Small intestine (tissue), 7 donors: ENCODE measurements around the gene CPLX1. TPM values are rescaled to one million over a fixed set of nuclear protein-coding genes. Genes with fewer than 3 reads are reported as not detected.

Experiments used
- DNase-seq, 2 donors: peaks; one replicate each; pipeline versions ENCODE4 v3.0.0 to v3.0.0-alpha.2; 2013
- FAIRE-seq: peaks from 2 replicates; lab custom pipeline; 2012; peaks lifted over from hg19 to GRCh38; lab: Jason Lieb, UNC
- H3K27ac ChIP-seq, 3 donors: one replicate each; pipeline ENCODE4 v1.5.1; 2013; ENCODE audit warnings: low read length in 2 of 3, mild to moderate bottlenecking in 2 of 3, control low read depth in 1 of 3, inconsistent platforms in 1 of 3, low read depth in 1 of 3, moderate library complexity in 1 of 3
- H3K27me3 ChIP-seq, 3 donors: one replicate each; pipeline ENCODE4 v1.6.1; 2013; ENCODE audit warnings: low read length in 3 of 3, inconsistent platforms in 1 of 3; ENCODE audit not compliant: control insufficient read depth in 3 of 3, insufficient read depth in 3 of 3
- H3K36me3 ChIP-seq, 3 donors: one replicate each; pipeline ENCODE4 v1.6.1; 2013; ENCODE audit warnings: low read length in 3 of 3, inconsistent platforms in 1 of 3, low read depth in 1 of 3, mild to moderate bottlenecking in 1 of 3, moderate library complexity in 1 of 3; ENCODE audit not compliant: control insufficient read depth in 3 of 3, insufficient read depth in 2 of 3
- H3K4me1 ChIP-seq, 3 donors: one replicate each; pipeline ENCODE4 v1.6.1; 2013; ENCODE audit warnings: low read length in 2 of 3, inconsistent platforms in 1 of 3, low read depth in 1 of 3, mild to moderate bottlenecking in 1 of 3, moderate library complexity in 1 of 3; ENCODE audit not compliant: control insufficient read depth in 3 of 3, insufficient read depth in 2 of 3
- H3K4me3 ChIP-seq, 3 donors: one replicate each; pipeline ENCODE4 v1.5.1; 2013; ENCODE audit warnings: low read length in 3 of 3, control low read depth in 1 of 3, inconsistent platforms in 1 of 3, low read depth in 1 of 3, mild to moderate bottlenecking in 1 of 3, moderate library complexity in 1 of 3
- H3K9me3 ChIP-seq, 2 donors: one replicate each; pipeline ENCODE4 v1.6.1; 2013; ENCODE audit warnings: low read depth in 1 of 2, low read length in 1 of 2; ENCODE audit not compliant: control insufficient read depth in 2 of 2, insufficient read depth in 1 of 2
- WGBS, 3 donors: extraction: QIAGEN DNeasy Blood & Tissue Kit; methylation state at CpG; one replicate each; pipeline ENCODE4 v1.1.7; 2013; 5-methylcytosine and 5-hydroxymethylcytosine counted together
- polyA plus RNA-seq, 4 donors: library from polyadenylated mRNA; stranded (reverse) in 3 of 4; unstranded in 1 of 4; fragments of 200-250 nt in 3 of 4; fragments of 120-200 nt in 1 of 4; gene quantifications; one replicate each; pipeline versions ENCODE4 v1.2.1 to v1.2.3, GENCODE V29; 2013
- donor health status: healthy with polysubstance abuse.
- donor health status: control.
- donor health status: control.
- donor health status: Bipolar disorder and iron deficiency.
- donor health status: healthy.

The CPLX1 gene
- polyA plus RNA-seq, 4 donors, result 1.4 to 2.6 TPM; not detected in 2

DNA sequence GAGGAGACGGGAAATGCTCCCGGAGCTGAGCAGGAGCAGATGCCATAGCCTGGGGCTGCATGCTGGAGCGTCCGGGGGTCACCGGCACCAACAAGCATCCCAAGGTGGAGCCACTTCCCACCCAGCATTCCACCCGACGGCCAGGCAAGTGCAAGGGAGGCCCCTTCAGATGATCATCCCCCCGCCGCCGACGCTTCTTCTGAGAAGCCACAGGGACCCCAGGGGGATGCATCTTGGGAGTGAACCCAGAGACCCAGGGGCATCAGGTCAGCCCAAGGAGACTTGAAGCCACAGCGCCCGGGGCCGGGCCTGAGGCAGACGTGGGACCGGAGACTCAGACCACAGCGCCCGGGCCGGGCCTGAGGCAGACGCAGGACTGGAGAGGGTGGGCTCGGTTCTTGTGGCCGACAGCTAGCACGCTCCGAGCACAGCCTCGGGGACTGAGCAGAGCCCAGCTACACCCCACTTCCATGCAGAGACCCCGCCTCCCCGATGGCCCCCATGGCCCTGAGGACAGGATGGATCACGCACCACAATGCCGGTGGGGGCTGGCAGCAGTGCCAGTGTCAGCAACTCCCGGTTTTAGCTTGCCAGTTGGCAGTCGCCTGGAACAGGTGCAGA lies 33.0 kb upstream of the CPLX1 start:
- WGBS, 3 donors, result 96 to 97% (median 96%) methylated on average over 26 to 31 of the region's 31 CpGs
- no peaks in the 10 kb centered on the region for H3K27me3 ChIP-seq
- H3K4me1 ChIP-seq, result no peaks in the 10 kb centered on the region
- no peak overlapping the region for H3K4me3 ChIP-seq
- peaks cover 15 to 82% (median 37%) of the 10 kb centered on the region in 3 donors for H3K36me3 ChIP-seq
- DNase-seq, result no peak
- FAIRE-seq, result no peak
- no peak overlapping the region for H3K27ac ChIP-seq
- peaks cover 0 to 7% of the 10 kb centered on the region in 2 donors for H3K9me3 ChIP-seq

DNA sequence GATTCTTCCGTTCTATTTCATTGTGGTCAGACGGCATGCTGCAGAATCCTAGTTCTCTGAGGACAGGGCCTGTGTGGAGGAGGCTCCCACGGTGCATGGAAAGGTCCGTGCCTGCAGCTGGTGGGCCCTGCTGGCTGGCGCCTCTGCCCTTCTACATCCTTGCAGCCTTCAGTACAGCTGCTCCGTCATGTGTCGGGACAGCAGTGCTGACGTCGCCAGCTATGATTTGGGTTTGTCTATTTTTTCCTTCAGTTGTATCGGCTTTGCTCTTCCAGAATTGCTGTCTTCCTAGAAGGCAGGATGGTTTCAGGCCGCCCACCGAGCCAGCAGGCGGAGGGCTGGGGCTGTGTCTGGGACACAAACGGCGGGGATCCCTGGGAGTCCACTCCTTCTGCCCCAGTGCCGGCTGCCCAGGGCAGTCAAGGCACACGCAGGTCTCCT lies 32.1 kb upstream of the CPLX1 start:
- H3K36me3 ChIP-seq, result peaks cover 15 to 75% (median 35%) of the 10 kb centered on the region in 3 donors
- no peaks in the 10 kb centered on the region for H3K4me1 ChIP-seq
- WGBS, 3 donors, result 96 to 98% (median 96%) methylated on average over 17 of the region's 17 CpGs
- H3K9me3 ChIP-seq, result peaks cover 0 to 3% of the 10 kb centered on the region in 2 donors
- FAIRE-seq, result no peak
- H3K4me3 ChIP-seq, result no peak overlapping the region
- H3K27me3 ChIP-seq, result no peaks in the 10 kb centered on the region
- DNase-seq, result no peak
- H3K27ac ChIP-seq, result no peak overlapping the region

DNA sequence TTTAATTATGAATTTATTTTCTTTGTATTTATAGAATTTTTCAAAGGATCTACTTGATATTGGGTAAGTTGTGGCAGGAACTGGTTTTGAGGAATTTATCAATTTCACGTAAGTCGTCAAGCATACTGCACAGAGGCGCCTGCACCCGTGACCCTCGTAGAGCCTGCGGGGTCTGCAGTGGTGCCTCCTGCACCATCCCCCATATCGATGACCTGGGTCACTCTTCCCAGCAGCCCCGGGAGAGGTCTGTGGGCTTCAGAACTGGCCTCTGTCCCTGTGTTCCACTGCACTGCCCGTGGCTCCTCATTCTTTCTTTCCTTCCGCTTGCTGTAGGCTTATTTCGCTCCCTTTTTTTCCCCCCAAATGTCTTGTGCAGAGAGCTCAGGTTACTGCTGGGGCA lies 31.5 kb upstream of the CPLX1 start:
- H3K36me3 ChIP-seq, result peaks cover 18 to 78% (median 29%) of the 10 kb centered on the region in 3 donors
- peaks cover 0 to under 1% of the 10 kb centered on the region in 2 donors for H3K9me3 ChIP-seq
- FAIRE-seq (no peak), DNase-seq (no peak)
- no peaks in the 10 kb centered on the region for H3K27me3 ChIP-seq
- H3K4me1 ChIP-seq, result no peaks in the 10 kb centered on the region
- H3K4me3 ChIP-seq, result no peak overlapping the region
- WGBS, 3 donors, result 89 to 97% (median 97%) methylated on average over 11 of the region's 11 CpGs
- H3K27ac ChIP-seq, result no peak overlapping the region

DNA sequence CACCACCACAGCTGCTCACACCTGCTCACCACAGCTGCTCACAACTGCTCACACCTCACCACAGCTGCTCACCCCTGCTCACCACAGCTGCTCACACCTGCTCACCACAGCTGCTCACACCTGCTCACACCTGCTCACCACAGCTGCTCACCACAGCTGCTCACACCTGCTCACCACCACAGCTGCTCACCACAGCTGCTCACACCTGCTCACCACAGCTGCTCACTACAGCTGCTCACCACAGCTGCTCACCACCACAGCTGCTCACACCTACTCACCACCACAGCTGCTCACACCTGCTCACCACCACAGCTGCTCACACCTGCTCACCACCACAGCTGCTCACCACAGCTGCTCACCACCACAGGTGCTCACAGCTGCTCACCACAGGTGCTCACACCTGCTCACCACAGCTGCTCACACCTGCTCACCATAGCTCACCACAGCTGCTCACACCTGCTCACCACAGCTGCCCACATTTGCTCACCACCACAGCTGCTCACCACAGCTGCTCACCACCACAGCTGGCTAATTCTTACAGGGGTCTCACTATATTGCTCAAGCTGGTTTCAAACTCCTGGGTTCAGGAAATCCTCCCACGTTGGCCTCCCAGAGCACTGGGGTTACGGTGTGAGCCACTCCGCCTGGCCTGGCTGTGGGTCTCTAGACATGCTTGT lies 30.4 kb upstream of the CPLX1 start:
- H3K4me1 ChIP-seq, result no peaks in the 10 kb centered on the region
- no peak overlapping the region for H3K27ac ChIP-seq
- H3K4me3 ChIP-seq, result no peak overlapping the region
- H3K9me3 ChIP-seq, result no peaks in the 10 kb centered on the region
- peaks cover 18 to 79% (median 31%) of the 10 kb centered on the region in 3 donors for H3K36me3 ChIP-seq
- no peaks in the 10 kb centered on the region for H3K27me3 ChIP-seq
- DNase-seq, result no peak
- WGBS, 3 donors, result 89 to 97% (median 91%) methylated on average over 3 of the region's 3 CpGs
- FAIRE-seq, result no peak

DNA sequence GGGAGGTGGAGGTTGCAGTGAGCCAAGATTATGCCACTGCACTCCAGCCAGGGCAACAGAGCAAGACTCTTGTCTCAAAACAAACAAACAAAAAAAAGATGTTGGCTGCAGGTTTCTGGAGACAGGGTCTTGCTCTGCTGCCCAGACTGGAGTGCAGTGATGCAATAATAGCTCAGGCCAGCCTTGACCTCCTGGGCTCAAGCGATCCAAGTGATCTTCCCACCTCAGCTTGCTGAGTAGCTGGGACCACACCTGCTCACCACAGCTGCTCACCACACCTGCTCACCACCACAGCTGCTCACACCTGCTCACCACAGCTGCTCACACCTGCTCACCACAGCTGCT lies 29.9 kb upstream of the CPLX1 start:
- no peak overlapping the region for H3K27ac ChIP-seq
- no peak for FAIRE-seq
- no peak overlapping the region for H3K4me3 ChIP-seq
- peaks cover 18 to 79% (median 31%) of the 10 kb centered on the region in 3 donors for H3K36me3 ChIP-seq
- no peaks in the 10 kb centered on the region for H3K4me1 ChIP-seq
- no peak for DNase-seq
- WGBS, 3 donors, result 0 to 36% (median 18%) methylated on average over 1 of the region's 1 CpG
- H3K27me3 ChIP-seq, result no peaks in the 10 kb centered on the region
- no peaks in the 10 kb centered on the region for H3K9me3 ChIP-seq

DNA sequence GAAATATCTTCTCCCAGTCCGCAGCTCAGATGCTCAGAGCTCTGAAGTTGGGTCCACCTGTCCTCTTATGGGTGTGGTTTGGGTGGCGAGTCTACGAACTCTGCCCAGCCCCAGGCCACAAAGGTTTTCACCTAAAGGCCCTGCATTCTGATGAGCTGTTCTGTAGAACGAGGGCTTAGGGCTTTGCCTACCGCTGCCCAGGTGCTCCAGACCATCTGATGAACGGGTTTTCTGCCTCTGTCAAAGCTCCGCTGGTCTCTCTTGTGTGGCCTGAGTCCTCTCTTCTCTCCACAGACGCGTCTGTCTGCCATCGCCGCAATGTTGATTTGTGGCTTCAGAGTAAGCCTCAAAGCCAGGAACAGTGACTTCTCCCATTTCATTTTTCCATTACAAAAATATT lies 28.4 kb upstream of the CPLX1 start:
- FAIRE-seq, result no peak
- Histone ChIP-seq H3K27me3 (no peaks in the 10 kb centered on the region), H3K9me3 (no peaks in the 10 kb centered on the region), H3K36me3 (peaks cover 23 to 81% (median 35%) of the 10 kb centered on the region in 3 donors), H3K4me1 (no peaks in the 10 kb centered on the region), H3K27ac (no peak overlapping the region), H3K4me3 (no peak overlapping the region)
- DNase-seq, result no peak
- 85 to 88% (median 88%) methylated on average over 11 of the region's 11 CpGs for WGBS, 3 donors

DNA sequence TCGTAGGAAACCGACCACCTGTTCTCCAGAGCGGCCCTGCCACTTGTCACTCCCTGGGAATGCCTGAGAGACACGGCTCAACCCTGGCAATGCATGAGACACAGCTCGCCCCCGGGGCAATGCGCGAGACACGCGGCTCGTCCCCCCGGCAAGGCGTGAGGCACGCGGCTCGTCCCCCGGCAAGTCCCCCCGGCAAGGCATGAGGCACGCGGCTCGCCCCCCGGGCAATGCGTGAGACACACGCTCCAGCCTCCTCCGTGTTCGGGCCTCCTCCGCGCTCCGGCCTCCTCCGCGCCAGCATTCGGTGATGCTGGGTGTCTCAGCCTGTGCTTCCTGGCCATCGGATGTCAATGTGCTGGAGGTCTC lies 27.5 kb upstream of the CPLX1 start:
- Histone ChIP-seq H3K36me3 (peaks cover 24 to 81% (median 30%) of the 10 kb centered on the region in 3 donors), H3K9me3 (no peaks in the 10 kb centered on the region), H3K4me1 (no peaks in the 10 kb centered on the region), H3K4me3 (no peak overlapping the region), H3K27ac (no peak overlapping the region), H3K27me3 (no peaks in the 10 kb centered on the region)
- no peak for FAIRE-seq
- no peak for DNase-seq
- WGBS, 3 donors, result 94 to 96% (median 94%) methylated on average over 27 to 33 of the region's 33 CpGs

DNA sequence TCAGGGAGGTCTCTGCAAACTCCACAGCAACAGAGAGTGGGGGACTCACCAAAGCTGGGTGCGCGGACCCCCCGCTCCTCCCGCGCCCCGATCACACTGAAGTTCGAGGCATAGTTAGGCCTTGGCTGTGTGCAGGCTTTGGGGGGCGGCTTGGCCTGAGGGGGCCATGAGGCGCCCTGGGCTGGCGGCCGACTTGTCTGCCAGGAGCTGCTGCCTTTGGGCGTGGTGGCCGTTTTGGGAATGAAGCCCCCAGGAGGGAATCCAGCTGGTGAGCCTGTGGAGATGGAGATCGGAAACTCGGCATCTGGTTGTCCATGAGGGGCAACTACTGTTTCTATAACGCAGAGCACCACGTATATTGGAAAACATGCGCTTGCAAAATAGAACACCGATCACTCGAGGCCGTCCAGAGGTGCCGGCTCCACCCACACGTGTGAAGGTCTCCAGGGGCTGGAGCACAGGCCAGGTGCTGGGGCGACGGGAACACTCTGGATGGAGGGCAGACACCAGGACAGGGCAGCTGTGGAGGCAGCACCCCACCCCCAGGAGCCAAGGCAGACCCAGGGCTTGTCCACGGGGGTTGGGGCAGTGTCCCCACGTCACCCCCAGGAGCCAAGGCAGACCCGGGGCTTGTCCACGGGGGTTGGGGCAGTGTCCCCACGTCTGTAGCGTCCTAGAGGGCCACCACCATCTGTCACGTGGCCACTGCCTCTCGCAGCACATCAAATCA lies 25.9 kb upstream of the CPLX1 start:
- DNase-seq (no peak), FAIRE-seq (no peak)
- H3K27ac ChIP-seq, result no peak overlapping the region
- peaks cover 17 to 80% (median 18%) of the 10 kb centered on the region in 3 donors for H3K36me3 ChIP-seq
- 94 to 95% (median 95%) methylated on average over 33 of the region's 33 CpGs for WGBS, 3 donors
- no peaks in the 10 kb centered on the region for H3K4me1 ChIP-seq
- no peak overlapping the region for H3K4me3 ChIP-seq
- H3K9me3 ChIP-seq, result no peaks in the 10 kb centered on the region
- no peaks in the 10 kb centered on the region for H3K27me3 ChIP-seq
